Ishikawa (cell line): ENCODE data around the gene LGR6.

ENCODE experiments used
- EP300 ChIP-seq: IDR thresholded peaks from 2 replicates; pipeline ENCODE4 v1.6.1; 2012; ENCODE audit warnings: borderline replicate concordance
- ZBTB7A ChIP-seq: IDR thresholded peaks from 2 replicates; pipeline ENCODE4 v1.6.1; 2012; ENCODE audit warnings: low read depth
- TF ChIP-seq, protein P1 (sequence below): IDR thresholded peaks from 2 replicates; pipeline ENCODE4 v1.6.1; 2012

DNA sequence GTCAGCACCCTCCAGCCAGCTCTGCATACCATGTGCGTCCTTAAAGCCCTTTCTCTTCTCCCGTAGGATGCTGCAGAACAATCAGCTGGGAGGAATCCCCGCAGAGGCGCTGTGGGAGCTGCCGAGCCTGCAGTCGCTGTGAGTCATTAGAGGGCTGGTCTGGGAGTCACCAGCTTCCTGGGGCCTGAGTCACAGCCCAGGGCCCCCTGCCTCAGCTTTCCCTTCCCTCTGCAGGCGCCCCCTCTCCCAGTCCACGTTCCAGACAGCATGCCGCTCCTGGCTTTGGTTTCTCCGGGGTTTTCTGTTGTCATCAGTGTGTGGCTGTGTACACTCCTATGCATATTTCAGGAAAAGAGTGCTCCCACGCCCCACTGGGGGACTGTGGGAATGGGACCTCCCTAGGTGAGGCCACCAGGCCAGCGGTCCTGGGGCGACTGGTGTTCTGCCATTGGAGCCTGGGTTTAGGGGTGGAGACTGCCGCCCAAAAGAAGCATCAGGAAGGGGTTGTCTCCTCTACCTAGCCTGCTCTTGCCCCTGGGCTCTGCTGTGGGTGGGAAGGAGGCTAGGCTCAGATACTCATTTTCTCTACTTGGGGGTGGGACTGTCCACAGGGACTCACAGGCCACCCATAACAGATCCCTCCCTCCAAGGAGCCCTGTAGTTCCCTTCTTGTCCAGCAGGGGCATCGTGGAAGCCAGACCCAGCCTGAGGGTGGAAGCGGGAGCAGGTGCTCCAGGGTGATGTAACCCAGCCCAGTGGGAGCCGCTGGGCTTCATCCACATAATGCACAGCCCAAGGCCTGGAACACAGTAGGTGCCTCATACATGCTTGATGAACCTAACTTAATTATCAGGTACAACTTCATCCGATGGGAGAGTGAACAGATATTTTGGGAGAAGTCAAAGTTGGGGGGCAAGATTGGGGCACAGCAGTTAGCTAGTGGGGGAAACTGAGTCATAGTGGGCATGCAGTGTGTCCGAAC, 42.5 kb downstream of the LGR6 start:
- TF ChIP-seq, protein P1, sequence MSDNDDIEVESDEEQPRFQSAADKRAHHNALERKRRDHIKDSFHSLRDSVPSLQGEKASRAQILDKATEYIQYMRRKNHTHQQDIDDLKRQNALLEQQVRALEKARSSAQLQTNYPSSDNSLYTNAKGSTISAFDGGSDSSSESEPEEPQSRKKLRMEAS = peak; percentile 74
- TF ChIP-seq ZBTB7A = peak; percentile 98
- peak; percentile 81 for TF ChIP-seq EP300
